GM21360 (cell line): Measurements from ENCODE around the gene WWOX.

Source experiments
- ATAC-seq: cut with Tn5 transposase; IDR thresholded peaks from one replicate; pipeline ENCODE4 v1.9.1; 2021; ENCODE audit warnings: mild to moderate bottlenecking, moderate library complexity; ENCODE audit not compliant: unreplicated experiment

Gene WWOX

DNA sequence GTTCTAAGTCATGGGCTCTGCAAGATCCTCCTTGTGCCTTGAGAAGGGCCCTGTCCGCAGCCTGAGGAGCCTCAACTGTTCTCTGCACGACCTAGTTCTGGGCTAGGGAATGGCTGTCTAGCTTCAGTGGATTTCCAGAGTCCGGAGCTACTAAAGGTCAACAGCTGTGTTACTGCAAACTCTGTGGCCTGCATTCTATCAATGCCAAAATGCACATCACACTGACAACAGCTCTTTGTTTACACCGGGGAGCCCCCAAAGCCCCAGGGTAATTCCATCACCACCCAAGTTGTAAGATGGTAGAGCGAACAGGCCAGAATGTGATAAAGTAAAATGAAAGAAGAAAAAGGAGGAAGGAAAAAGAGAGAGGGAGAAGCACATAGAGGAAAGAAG, 890.9 kb downstream of the WWOX start:
- ATAC-seq = no peak

DNA sequence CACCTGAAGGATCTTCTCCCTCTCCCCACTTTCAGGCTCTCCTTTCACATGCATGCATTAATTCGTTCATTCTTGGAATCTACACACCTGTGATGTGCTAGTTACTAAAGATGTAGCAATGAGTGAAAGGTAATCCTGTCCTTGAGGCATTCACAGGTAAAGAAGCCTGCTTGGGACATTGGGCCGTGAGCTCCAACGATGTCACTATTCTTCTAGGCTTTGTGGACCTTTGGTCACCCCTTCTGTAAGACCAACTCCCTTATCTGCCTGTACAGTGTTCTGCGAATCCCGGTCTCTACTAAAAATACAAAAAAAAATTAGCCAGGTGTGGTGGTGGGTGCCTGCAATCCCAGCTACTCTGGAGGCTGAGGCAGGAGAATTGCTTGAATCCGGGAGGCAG, 892.5 kb downstream of the WWOX start:
- no peak for ATAC-seq

DNA sequence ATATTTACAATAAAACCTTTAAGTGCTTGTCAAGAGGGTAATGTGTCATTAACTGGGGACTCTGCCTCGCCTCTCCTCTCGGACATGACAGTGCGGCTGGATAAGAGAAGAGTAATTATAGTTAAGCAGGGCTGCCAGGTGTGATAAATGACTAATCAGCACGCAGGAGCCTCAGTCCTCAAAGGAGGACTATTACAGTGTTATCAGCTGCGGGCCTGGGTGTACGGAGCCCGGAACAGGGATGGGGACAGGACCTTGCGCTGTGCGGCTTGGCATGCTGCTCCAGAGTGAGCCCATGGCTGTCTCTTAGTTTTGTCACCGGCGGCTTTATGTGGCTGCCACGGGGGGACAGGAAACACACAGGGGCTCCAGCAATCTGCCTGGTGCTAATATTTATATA, 893.9 kb downstream of the WWOX start:
- ATAC-seq = no peak

DNA sequence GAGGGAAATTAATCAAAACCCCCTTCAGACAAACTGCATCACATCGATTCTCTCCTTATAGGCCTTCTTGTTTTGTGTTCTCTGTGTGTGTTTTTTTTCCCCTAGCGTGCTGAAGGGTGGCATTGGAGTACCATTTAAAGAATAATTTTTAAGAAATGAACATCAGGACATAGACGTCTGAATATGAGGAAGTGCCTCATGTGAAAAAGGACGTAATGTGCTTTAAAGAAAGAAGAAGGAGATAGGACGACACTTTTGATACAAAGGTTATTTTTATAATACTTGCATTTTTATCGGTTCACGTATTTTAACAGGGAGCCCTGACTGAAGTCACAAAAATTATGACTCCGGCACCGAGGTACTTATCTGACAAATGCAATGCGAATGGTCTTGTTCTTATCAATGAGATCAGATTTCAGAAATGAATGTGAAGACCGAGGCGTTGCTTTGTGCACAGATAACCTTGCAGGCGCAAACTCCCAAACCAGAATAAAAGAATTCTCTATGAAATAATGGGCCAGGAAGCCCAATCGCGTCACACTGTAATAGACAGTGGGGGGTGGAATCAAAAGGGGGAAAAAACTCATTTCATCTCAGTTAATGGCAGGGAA, 894.8 kb downstream of the WWOX start:
- no peak for ATAC-seq

DNA sequence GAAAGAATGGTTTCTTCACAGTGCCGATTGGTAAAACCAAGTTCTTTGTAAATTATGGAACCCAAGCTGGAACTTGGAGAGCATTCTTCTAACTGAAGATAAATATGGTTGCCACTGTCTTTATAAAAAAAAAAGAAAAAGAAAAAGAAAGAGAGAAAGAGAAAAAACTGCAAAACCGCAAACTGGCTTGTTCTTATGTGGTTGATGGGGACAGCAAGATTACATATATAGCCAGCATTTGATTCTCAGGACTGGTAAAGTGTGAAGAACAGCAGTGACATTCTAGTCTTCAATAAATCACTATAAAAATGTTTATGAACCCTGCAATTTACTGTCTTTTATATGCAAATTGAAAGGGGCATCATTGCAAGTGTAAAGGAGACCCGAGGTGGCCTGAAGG, 896.0 kb downstream of the WWOX start:
- ATAC-seq = no peak

DNA sequence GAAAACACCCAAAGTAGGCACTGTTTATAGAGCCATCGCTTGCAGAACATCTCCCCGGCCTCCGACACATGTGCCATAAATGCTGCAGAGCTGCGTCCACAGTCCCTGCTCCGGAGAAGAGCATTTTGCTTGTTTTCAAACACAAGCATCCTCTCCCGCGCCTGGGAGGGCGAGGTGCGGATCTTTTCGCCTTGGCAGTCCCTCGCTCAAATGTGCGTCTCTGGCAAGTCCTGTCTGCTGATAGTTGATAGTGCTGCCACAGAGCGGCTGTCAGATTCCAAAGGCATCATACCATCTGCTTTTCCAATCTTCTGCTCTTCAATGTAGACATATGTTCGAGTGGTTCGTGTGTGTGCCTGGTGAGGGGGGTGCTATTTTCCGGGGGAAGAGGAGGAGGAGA, 897.3 kb downstream of the WWOX start:
- ATAC-seq = no peak

DNA sequence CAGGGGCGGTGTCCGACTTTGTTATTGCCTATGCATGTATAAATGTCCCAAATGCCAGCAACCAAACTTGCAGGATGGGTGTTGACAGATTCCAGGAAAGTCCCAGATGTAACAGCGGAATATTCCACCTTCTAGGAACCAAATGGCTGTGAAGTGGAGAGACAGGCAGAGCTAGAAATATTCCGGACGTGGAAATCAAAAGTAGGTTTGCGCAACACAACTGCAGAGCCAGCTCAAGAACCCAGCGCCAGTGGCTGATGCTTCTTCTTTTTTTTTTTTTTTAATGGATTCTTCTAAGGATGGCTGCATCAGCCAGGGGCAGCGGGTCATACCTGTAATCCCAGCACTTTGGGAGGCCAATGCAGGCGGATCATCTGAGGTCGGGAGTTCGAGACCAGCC, 899.4 kb downstream of the WWOX start:
- ATAC-seq = no peak

DNA sequence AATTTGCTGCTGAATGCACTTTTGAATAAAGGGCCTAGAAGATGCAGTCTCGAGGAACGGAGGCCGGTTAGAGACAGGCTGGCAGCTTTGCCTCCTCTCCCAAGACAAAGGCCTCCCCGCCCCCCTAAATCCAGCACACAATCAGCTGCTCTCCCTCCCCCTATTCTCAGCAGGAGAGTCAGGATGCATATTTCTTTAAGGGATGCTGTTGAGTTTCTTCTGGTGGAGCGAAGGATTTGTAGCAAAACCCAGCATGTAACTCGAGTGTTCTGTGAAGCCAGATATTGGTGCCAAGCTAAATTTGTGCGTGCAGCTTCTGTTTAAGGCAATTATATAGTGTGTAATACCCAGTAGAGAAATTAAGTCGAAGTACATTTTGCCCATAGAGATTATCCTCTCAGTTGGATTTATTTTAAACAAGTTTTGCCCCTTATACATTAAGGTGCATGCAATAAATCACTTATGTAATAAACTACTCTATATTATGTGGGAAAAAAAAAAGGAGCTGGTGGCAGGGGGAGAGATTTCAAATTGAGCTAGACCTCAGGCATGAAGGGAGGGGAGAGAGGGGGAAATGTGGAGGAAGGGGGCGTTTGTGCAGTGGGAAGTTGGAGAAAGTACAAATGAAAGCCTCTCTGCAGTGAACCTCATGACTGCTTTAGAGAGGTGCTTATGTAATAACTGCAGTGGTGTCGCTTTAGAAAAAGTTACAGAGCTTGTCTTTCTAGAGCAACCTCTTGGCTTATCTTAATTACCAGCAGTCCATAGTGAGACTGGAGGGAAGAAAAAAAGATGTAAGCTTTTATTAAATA, 901.9 kb downstream of the WWOX start:
- no peak for ATAC-seq

DNA sequence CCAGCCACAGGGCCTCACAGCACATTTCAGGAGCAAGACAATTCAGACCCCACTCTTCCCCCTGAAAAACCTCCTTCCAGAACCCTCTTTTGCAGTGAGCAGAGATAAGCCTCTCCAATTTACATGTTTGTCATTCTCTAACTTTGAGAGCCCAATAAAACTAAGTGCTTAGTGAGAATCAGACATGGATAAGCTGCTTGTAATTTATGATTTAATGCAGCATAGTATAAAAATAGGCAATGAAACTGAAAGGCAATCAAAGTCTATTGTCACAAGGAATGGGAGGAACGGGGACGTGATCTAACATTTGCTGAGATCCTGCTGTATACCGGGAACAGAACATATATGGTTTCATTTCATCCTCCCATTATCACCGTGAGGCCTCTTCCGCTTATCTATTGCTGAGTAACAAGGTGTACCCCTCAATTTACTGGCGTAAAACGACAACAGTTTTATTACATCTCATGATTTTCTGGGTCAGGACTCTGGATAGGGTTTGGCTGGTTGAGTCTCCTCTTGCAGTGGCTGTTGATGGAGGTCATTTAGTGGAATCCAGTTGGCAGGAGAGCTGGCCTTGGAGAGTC, 903.7 kb downstream of the WWOX start:
- ATAC-seq = no peak

DNA sequence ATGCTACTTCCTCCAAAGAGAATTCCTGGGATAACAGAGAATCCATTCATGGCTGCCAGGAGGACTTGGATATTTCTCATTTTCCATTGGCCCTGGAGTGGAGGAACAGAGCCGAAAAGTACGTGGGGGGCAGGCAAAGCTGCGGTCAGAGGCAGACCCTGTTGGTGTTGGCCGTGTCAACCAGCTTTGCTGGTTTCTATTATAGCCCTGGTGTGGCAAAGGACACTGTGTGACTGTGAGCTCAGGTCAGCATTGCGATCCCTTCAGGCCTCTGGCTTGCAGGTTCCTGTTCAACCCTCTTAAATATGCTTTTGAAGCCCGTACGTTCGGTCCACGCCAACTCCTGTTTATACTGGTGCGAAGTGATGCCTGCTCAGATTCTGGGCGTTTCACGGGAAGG, 904.9 kb downstream of the WWOX start:
- ATAC-seq = no peak

DNA sequence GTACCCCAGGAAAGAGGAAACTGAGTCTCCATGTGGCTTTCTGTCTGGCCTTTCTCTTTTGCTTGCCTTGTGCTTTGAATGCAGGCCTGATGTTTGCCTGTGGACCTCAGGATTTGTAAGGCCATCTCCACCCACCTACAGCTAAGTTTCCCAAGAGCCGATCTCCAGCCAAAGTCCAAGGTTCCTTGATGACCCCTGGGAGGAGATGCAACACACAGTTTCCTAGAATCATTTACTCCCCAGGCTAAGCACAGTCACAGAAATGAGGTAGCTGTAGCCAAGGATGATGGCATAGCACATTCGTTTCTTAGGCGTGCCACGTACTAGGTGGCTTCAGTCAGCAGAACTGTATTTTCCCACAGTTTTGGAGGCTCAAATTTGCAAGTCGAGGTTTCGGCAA, 905.6 kb downstream of the WWOX start:
- ATAC-seq = no peak

DNA sequence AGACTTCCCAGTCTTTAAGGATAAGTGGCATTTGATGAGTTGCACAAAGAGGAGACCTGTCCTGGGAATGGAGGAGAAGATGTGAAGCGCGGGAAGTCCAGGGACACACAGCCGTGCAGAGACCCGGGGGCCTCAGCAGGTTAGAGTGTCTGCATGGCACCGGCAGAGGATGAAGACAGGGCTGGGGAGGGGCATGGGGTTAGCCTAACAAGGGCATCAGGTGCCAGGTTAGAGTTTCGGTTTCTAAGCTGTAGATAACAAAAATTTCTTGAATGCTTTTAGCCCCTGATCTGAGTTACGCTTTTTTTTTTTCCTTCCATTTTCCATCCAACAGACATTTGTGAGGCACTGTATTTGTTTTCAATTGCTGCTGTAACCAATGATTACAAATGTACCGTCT, 906.8 kb downstream of the WWOX start:
- ATAC-seq = no peak

DNA sequence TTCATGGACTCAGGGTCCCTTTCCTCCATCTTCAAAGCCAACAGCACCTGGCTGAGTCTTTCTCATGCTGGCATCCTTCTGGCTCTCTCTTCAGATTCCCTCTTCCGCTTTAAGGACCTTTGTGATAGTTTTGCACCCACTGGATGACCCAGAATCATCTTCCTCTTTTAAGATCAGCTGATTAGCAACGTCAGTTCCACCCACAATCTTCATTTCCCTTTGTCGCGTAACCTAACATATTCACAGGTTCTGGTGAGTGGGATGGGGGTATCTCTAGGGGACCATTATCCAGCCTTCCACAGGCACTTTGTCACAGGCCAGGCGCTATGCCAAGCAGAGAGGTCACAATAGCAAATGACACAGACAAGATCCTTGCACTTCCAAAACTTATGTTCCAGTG, 907.3 kb downstream of the WWOX start:
- no peak for ATAC-seq

DNA sequence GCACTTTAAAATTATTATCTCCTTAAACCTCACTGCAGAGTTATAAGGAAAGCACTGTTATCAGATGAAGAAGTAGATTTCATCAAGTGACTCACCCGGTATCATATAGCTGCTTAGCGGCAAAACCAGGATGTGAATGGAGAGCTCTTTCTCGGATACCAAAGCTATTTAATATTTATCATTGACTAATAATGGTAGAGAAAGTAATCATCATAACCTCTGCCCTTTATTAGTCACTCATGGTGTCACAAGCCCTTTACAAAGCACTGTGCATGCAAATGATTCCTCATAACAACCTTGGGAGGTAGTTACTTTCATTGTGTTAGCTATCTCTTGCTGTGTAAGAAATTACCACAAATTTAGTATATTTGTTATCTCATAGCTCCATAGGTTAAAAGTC, 908.2 kb downstream of the WWOX start:
- ATAC-seq = no peak

DNA sequence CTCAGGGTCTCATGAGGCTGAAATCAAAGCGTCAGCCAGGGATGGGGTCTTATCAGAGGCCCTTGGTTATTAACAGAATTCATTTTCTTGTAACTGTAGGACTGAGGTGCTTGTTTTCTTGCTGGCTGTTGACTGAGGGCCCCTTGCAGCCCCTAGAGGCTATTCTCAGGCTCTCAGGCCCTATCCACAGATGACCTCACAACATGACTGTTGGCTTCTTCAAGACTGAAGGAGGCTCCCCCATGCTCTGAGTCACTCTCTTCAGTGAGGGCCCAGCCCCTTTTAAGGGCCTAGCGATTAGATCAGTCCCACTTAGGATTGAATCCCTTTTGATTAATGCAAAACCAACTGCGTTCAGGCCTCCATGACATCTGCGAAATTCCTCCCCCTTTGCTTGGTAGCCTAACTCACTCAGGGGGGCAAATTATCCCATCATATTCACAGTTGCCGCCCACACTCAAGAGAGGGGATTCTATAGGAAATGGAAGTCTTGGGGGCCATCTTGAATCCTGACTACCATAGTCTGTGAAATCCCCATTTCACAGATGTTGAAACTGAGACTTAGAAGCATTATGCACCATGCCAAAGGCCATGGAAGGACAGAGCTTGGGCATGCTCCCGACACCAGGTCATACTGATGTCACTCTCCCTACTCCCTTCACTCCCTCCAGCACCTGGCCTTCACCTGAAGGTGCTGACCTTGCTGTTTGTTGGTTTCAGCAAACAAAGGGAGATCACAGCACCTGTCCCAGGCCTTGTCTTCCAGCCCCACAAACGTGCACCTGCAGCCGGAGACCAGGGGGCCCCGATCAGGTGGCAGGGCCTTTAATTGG, 908.8 kb downstream of the WWOX start:
- ATAC-seq = no peak

DNA sequence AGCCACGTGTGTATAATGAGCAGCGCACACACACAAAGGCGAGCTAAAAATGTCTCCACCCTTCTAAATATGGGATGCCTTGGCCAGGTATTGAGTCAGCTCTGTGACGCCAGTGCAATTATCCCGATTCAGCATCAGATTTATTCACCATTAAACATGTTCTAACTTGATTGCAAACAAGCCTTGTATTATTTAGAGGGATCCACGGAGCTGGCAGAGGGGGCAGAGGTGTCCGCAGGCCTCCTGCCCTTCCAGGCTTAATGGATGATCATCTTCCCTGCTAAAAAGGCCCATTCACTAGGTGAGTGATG, 909.4 kb downstream of the WWOX start:
- no peak for ATAC-seq

DNA sequence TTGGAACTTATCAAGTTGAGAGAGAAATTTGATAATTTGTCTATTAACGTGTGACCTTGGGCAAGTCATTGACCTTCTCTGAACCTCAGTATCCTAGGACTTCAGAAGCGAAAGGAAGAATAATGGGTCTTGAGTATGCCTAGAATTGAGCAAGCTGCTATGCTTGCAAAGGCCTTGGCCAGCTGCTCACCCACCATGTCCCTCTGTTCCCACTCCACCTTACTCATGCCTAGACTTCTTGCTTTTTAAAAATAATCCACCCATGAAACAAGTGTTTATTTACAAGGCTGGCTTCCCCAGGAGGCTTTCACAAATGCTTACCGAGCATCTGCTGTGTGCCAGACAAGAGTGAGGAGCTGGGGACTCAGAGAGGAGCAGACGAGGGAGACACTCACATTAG, 910.4 kb downstream of the WWOX start:
- ATAC-seq = no peak

DNA sequence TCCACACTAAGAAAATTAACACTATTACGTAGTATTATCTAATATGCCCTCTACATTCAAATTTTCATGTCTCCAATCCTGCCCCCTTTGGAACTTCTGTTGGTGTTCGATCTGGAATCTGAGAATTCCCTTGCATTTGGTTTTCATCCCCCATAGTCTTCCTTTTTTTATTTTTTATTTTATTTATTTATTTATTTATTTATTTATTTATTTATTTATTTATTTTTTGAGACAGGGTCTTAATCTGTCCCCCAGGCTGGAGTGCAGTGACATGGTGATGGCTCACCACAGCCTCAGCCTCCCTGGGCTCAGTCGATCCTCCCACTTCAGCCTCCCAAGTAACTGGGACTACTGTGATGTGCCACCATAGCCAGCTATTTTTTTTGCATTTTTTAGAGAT, 911.8 kb downstream of the WWOX start:
- no peak for ATAC-seq

DNA sequence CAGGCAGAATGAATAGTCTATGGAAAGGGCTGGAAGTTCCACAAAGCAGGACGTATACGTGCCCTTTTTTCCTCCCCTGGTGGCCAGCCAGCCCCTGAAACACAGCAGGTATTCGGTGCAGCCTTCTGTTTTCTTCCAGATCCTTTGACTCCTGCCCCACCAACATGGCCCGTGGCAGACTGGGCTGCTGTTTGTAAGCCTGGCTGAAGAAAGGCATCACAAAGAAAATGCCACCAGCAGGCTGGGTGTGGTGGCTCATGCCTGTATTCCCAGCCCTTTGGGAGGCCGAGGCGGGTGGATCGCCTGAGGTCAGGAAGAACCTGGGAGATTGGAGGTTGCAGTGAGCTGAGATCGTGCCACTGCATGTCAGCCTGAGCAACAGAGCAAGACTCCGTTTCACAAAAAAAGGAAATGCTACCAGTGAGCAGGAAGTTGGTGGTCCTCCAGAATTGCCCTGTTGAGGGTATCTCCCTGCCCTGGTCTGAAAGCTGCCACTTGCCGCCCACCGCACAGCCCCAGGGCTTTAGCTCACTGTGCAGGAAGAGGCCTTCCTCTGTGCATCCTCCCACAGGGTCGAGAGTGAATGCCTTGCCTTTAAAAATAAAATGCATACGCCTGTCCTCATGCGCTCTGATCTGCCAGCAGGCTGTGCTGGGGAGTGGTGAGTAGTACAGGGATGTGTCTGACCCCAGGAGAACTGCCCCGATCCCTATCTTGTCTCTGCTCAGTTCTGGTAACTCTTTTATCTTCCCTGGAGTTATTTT, 913.4 kb downstream of the WWOX start:
- no peak for ATAC-seq

DNA sequence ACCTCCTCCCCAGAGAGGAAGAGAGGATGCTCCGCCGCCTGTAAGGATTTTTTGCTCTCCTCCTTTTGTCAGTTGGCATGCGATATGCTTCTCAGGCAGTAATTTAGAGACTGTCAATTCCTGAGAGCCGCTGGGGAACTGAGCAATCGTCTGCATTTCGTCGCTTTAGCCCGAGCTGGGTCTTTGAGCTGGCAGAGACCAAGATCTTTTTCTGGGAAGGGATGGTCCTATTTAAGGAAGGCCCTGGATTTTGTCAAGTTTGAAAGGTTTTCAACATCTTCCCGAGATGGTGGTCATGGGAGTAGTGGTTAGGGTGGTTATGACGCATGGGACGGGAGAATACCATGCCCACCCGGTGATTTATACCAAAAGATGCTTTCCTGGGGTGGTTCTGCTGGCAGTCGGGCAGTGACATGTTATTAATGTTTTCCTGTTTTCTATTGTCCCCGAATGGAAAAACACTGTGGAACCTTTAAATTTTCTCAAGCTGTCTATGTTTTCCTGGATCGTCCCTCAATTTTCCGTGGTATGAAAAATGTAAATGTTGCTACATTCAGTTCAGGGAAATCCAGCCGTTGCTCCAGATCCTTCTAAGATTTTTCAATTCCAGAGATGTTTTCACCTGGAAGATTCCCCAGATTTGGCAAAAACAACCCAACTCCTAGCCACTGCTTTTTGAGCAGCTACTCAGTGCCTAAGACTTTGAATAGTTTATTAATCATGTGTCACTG, 914.6 kb downstream of the WWOX start:
- no peak for ATAC-seq
